Mucosa of descending colon (tissue), 3 donors: Measurements from ENCODE around the gene RAD51B. TPM values are rescaled to one million over a fixed set of nuclear protein-coding genes. Genes with fewer than 3 reads are reported as not detected.

Source experiments
- ATAC-seq: fragments of 200-7000 bp; cut with Tn5 transposase; one replicate; pipeline ENCODE4 v1.9.1; 2020; ENCODE audit warnings: mild to moderate bottlenecking, moderate library complexity
- DNase-seq, 3 donors: peaks; one replicate each; pipeline ENCODE4 v3.0.0-alpha.2; 2020
- H3K36me3 ChIP-seq: fragments of 200-600 bp; one replicate; pipeline ENCODE4 v1.8.0; 2021; ENCODE audit warnings: low read depth, mild to moderate bottlenecking
- H3K4me1 ChIP-seq: fragments of 200-600 bp; one replicate; pipeline ENCODE4 v1.8.0; 2021; ENCODE audit warnings: low read depth, mild to moderate bottlenecking
- H3K4me3 ChIP-seq: fragments of 200-600 bp; one replicate; pipeline ENCODE4 v1.8.0; 2021; ENCODE audit warnings: mild to moderate bottlenecking
- H3K9me3 ChIP-seq: fragments of 200-600 bp; one replicate; pipeline ENCODE4 v1.8.0; 2021; ENCODE audit warnings: mild to moderate bottlenecking
- intact Hi-C, 2 donors: fragments of 100-400 bp; cut with DNase I in 1 of 2; cut with micrococcal nuclease in 1 of 2; formaldehyde crosslinking; loops; one replicate each; pipeline versions ENCODE4 v1.11.0 to v1.11.1; 2022; cut with DNase I, micrococcal nuclease
- total RNA-seq, 3 donors: library from RNA; stranded (reverse); fragmentation: NEBNext Ultra II Directional in 2 of 3; extraction: Animal tissue kit (Norgen Biotek cat#: 25700) in 2 of 3; gene quantifications; one replicate each; pipeline versions ENCODE4 v1.2.1 to v1.2.4, GENCODE V29; 2021 to 2023
- TF ChIP-seq, protein P1 (sequence below): fragments of 200-600 bp; IDR thresholded peaks from one replicate; pipeline ENCODE4 v1.8.0; 2022; ENCODE audit warnings: antibody characterized with exemption, mild to moderate bottlenecking
- donor health status: DM: no; HTN: no; CAD: no; lungs with moderate emphysema.
- donor health status: DM: no; HTN: no; CAD: no.
- donor health status: DM: no; HTN: yes; CAD: no.

The RAD51B gene
- total RNA-seq, 3 donors from 2014 or later = 15.8 to 23.3 (median 20.9) TPM

- TF ChIP-seq, protein P1, sequence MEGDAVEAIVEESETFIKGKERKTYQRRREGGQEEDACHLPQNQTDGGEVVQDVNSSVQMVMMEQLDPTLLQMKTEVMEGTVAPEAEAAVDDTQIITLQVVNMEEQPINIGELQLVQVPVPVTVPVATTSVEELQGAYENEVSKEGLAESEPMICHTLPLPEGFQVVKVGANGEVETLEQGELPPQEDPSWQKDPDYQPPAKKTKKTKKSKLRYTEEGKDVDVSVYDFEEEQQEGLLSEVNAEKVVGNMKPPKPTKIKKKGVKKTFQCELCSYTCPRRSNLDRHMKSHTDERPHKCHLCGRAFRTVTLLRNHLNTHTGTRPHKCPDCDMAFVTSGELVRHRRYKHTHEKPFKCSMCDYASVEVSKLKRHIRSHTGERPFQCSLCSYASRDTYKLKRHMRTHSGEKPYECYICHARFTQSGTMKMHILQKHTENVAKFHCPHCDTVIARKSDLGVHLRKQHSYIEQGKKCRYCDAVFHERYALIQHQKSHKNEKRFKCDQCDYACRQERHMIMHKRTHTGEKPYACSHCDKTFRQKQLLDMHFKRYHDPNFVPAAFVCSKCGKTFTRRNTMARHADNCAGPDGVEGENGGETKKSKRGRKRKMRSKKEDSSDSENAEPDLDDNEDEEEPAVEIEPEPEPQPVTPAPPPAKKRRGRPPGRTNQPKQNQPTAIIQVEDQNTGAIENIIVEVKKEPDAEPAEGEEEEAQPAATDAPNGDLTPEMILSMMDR = no peak
- ATAC-seq = no peak
- Histone ChIP-seq H3K4me3 (no peak overlapping the region), H3K36me3 (no peaks in the 10 kb centered on the region), H3K9me3 (no peaks in the 10 kb centered on the region), H3K4me1 (peaks cover 26% of the 10 kb centered on the region)
- no peak for DNase-seq
- intact Hi-C loops = no loop called here
These were observed 906.6 kb downstream of the RAD51B start for GRCh38 chr14:68726093-68726695.

GRCh38 chr14:68727315-68728047 is 907.9 kb downstream of the RAD51B start:
- Histone ChIP-seq H3K4me3 (no peak overlapping the region), H3K9me3 (no peaks in the 10 kb centered on the region), H3K4me1 (peaks cover 26% of the 10 kb centered on the region), H3K36me3 (no peaks in the 10 kb centered on the region)
- DNase-seq (peak in 1 of 3 donors; percentile 61), ATAC-seq (peak; percentile 83)
- intact Hi-C loops = no loop called here
- TF ChIP-seq, protein P1 = no peak

DNA sequence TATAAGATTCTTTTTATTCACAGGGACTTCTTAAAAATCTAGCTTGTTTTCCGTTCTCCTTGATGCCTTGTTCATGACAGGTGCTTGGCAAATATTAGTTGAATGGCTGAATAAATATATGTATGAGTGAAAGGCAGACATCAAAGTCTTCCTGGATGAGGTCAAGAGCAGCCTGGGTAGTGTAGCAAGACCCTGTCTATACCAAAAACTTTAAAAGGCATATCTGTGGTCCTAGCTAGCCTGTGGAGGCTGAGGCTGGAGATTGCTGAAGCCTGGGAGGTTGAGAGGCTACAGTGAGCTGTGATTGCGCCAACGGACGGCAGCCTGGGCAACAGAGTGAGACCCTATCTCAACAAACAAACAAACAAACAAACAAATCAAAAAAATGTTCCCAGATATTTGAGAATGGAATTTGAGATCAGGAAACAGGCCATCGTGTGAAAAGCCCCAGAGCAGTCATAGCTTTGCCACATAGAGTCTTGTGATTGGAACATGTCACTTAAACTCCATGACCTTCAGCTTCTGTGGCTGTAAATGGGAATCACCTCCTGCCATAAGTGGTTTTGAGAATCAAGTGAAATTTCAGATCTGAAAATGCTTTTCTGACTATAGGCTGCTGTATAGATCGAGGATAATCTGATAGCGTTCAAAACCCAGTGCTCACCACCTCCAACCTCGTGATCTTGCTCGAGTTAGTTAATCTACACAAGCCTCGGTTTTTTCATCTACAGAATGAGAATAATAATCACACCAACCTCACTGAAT is 908.9 kb downstream of the RAD51B start:
- DNase-seq (no peak), ATAC-seq (no peak)
- no peaks in the 10 kb centered on the region for H3K9me3 ChIP-seq
- TF ChIP-seq, protein P1 = no peak
- no peak overlapping the region for H3K4me3 ChIP-seq
- intact Hi-C loops = no loop called here
- no peaks in the 10 kb centered on the region for H3K36me3 ChIP-seq
- H3K4me1 ChIP-seq = peaks cover 20% of the 10 kb centered on the region

DNA sequence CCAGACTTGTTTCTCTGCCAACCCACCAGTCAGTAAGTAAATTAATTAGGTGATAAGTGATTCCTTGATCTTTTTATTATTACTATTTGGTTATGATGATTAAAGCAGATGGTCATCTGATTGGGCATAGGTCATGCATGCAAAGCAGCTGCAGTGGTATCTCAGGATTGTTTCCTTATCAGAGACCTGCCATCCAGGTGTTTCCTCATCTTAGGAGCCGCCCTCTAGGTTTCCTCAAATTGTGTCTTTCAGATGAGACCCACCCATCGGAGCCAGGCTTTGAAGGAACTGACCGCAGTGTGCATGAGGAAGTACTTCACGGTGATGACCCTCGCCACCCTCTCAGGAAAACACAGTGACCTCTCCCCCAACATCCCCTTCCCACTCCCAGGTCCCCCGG is 910.0 kb downstream of the RAD51B start:
- H3K36me3 ChIP-seq = no peaks in the 10 kb centered on the region
- TF ChIP-seq, protein P1 = no peak
- H3K4me3 ChIP-seq = no peak overlapping the region
- DNase-seq (peak in 1 of 3 donors; percentile 63), ATAC-seq (peak; percentile 61)
- H3K9me3 ChIP-seq = no peaks in the 10 kb centered on the region
- peaks cover 18% of the 10 kb centered on the region for H3K4me1 ChIP-seq
- intact Hi-C loops = no loop called here

GRCh38 chr14:68730348-68730747 is 910.8 kb downstream of the RAD51B start:
- peaks cover 18% of the 10 kb centered on the region for H3K4me1 ChIP-seq
- intact Hi-C loops = no loop called here
- no peaks in the 10 kb centered on the region for H3K9me3 ChIP-seq
- TF ChIP-seq, protein P1 = no peak
- H3K36me3 ChIP-seq = no peaks in the 10 kb centered on the region
- no peak for ATAC-seq
- DNase-seq = no peak
- no peak overlapping the region for H3K4me3 ChIP-seq
